Type B pancreatic cell (in vitro differentiated cells): Measurements from ENCODE around the gene SCUBE2. TPM values are rescaled to one million over a fixed set of nuclear protein-coding genes. Genes with fewer than 3 reads are reported as not detected.

Experiments
- DNase-seq: peaks from one replicate; pipeline ENCODE4 v3.0.0; 2021; ENCODE audit warnings: mixed read lengths; ENCODE audit not compliant: unreplicated experiment; ENCODE audit errors: extremely low spot score
- H3K27ac Mint-ChIP-seq: 2 replicates; pipeline ENCODE4 v1.8.0; 2021; ENCODE audit warnings: mild to moderate bottlenecking, mixed read lengths
- H3K27me3 Mint-ChIP-seq: 2 replicates; pipeline ENCODE4 v1.8.0; 2021; ENCODE audit warnings: mixed read lengths
- H3K36me3 Mint-ChIP-seq: 2 replicates; pipeline ENCODE4 v1.8.0; 2021; ENCODE audit warnings: mixed read lengths
- H3K4me1 Mint-ChIP-seq: one replicate; pipeline ENCODE4 v1.8.0; 2021; ENCODE audit warnings: mixed read lengths; ENCODE audit not compliant: unreplicated experiment
- H3K4me3 Mint-ChIP-seq: 2 replicates; pipeline ENCODE4 v1.8.0; 2021; ENCODE audit warnings: mild to moderate bottlenecking, mixed read lengths
- H3K9me3 Mint-ChIP-seq: 2 replicates; pipeline ENCODE4 v1.8.0; 2021; ENCODE audit warnings: mixed read lengths
- CTCF ChIP-seq: fragments of 200-600 bp; sonication (generic); conservative IDR thresholded peaks from 2 replicates; pipeline ENCODE4 v1.5.0; 2021; ENCODE audit warnings: antibody characterized with exemption, mild to moderate bottlenecking
- total RNA-seq: library from RNA; stranded (reverse); gene quantifications from 2 replicates; pipeline ENCODE4 v1.2.1, GENCODE V29; 2021; ENCODE audit warnings: low replicate concordance

The SCUBE2 gene
- total RNA-seq, 1 donor from 2014 or later: 7.9 TPM

- Mint-ChIP-seq H3K27ac (no peak overlapping the region), H3K36me3 (peaks cover 5% of the 10 kb centered on the region), H3K4me3 (no peak overlapping the region), H3K27me3 (no peaks in the 10 kb centered on the region), H3K4me1 (peaks cover 5% of the 10 kb centered on the region), H3K9me3 (peaks cover 7% of the 10 kb centered on the region)
- TF ChIP-seq CTCF: no peak
- no peak for DNase-seq
Measured at GRCh38 chr11:9118277-9118676, 26.9 kb upstream of the SCUBE2 start.

GRCh38 chr11:9112075-9112474, 20.7 kb upstream of the SCUBE2 start:
- Mint-ChIP-seq H3K4me1 (no peaks in the 10 kb centered on the region), H3K27me3 (no peaks in the 10 kb centered on the region), H3K27ac (no peak overlapping the region), H3K36me3 (peaks cover 8% of the 10 kb centered on the region), H3K4me3 (no peak overlapping the region), H3K9me3 (peaks cover 13% of the 10 kb centered on the region)
- no peak for DNase-seq
- TF ChIP-seq CTCF: no peak

DNA sequence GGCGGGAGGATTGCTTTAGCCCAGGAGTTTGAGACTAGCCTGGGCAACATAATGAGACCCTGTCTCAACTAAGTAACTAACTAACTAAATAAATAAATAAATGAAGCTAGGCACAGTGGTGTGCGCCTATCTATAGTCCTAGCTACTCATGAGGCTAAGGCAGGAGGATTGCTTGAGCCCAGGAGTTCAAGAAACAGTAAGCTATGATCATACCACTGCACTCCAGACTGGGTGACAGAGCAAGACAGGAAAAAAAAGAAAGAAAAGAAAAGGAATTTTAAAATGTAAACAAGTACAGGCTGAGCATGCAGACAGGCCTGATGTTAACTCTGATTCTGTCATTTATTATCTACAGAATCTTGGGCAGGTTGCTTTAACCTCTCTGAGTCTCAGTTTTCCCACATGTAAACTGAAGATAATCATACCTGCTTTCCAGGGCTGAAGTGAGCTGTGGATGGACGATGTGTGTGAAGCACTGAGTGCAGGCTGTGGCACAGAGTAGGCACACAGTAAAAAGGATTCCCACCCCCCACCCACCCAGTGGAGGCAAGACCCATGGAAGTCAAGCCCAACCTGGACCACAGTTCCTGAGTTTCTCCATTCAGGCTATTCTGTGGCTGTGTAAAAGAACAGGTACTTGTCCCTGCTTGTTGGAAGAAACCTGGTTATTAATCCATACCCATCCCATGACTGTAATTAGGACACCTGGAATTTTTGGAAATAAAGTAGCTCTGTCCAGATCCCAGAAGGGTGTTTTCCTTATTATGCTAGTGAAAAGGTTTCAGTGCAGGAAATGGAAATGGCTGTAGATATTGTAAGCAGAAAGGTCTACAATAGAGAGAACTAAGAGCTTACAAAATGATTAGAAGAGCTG, 18.7 kb upstream of the SCUBE2 start:
- Mint-ChIP-seq H3K4me3 (no peak overlapping the region), H3K4me1 (no peaks in the 10 kb centered on the region), H3K27ac (no peak overlapping the region), H3K27me3 (no peaks in the 10 kb centered on the region), H3K36me3 (peaks cover 8% of the 10 kb centered on the region), H3K9me3 (peaks cover 13% of the 10 kb centered on the region)
- DNase-seq: no peak
- TF ChIP-seq CTCF: no peak

DNA sequence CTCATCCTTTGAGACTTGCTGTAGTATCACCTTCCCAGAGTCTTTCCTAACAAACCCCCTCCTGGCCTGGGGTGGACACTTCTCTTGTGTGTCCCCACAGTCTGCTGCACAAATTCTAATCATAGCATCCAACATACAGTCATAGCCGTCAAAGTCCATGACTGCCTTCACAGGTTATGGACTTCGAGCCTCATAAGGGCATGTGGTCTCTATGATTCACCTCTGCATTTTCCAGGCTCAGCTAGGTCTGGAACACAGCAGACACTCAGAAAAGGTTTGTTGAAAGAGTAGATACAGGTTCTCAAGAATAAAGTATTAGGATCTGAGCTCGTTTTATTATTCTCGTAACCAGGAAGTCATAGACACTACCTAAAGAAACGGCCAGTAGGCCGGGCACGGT, 13.2 kb upstream of the SCUBE2 start:
- peaks cover 4% of the 10 kb centered on the region for H3K36me3 Mint-ChIP-seq
- H3K27me3 Mint-ChIP-seq: no peaks in the 10 kb centered on the region
- no peak overlapping the region for H3K4me3 Mint-ChIP-seq
- TF ChIP-seq CTCF: no peak
- H3K9me3 Mint-ChIP-seq: no peaks in the 10 kb centered on the region
- no peak overlapping the region for H3K27ac Mint-ChIP-seq
- no peak for DNase-seq
- H3K4me1 Mint-ChIP-seq: no peaks in the 10 kb centered on the region

GRCh38 chr11:9103542-9104276, 12.3 kb upstream of the SCUBE2 start:
- no peak for TF ChIP-seq CTCF

More at GRCh38 chr11:9103542-9104276, 12.3 kb upstream of the SCUBE2 start:
- Mint-ChIP-seq H3K27me3 (no peaks in the 10 kb centered on the region), H3K27ac (no peak overlapping the region), H3K9me3 (no peaks in the 10 kb centered on the region), H3K36me3 (peaks cover 4% of the 10 kb centered on the region), H3K4me1 (no peaks in the 10 kb centered on the region), H3K4me3 (no peak overlapping the region)
- DNase-seq: no peak
